ENCODE results near the gene EI24.
"Not testable (repeated sequence)": the region's sequence is repeated elsewhere in the genome, so short reads cannot be mapped to it uniquely, and the experiment has no call there.

EI24 gene

DNA sequence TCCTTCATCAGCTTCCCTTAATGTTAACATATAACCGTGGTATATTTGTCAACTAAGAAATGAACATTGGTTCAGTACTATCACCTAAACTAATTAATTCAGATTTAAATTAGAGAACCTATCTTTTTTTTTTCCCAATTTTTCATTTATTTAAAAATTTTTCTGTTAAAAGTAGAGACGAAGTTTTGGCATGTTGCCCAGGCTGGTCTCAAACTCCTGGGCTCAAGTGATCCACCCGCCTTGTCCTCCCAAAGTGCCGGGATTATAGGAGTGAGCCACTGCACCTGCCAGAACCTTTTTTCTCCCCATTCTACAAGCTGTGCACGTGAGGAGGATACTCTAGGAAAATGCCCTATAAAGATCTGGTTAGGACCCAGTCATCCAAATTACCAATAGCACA lies 3.6 kb downstream of the EI24 start:
- H3K4me3 ChIP-seq (ENCODE audit: low read length): no peak overlapping the region
- H3K9ac ChIP-seq (ENCODE audit: low read length): no peak overlapping the region
- no peaks in the 10 kb centered on the region for H3K27me3 ChIP-seq (ENCODE audit: low read depth, low read length)
- H3K4me2 ChIP-seq (ENCODE audit: low read length): no peak overlapping the region
- H4K20me1 ChIP-seq (ENCODE audit: insufficient read depth, low read length): peaks cover 11% of the 10 kb centered on the region
- H3K4me1 ChIP-seq (ENCODE audit: low read length): peaks cover 17% of the 10 kb centered on the region
- H3K9me3 ChIP-seq (ENCODE audit: insufficient read depth, low read length): no peaks in the 10 kb centered on the region
- TF ChIP-seq, protein P1, sequence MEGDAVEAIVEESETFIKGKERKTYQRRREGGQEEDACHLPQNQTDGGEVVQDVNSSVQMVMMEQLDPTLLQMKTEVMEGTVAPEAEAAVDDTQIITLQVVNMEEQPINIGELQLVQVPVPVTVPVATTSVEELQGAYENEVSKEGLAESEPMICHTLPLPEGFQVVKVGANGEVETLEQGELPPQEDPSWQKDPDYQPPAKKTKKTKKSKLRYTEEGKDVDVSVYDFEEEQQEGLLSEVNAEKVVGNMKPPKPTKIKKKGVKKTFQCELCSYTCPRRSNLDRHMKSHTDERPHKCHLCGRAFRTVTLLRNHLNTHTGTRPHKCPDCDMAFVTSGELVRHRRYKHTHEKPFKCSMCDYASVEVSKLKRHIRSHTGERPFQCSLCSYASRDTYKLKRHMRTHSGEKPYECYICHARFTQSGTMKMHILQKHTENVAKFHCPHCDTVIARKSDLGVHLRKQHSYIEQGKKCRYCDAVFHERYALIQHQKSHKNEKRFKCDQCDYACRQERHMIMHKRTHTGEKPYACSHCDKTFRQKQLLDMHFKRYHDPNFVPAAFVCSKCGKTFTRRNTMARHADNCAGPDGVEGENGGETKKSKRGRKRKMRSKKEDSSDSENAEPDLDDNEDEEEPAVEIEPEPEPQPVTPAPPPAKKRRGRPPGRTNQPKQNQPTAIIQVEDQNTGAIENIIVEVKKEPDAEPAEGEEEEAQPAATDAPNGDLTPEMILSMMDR (IDR thresholded peaks at IDR 0.05; ENCODE audit: low read depth, low read length): no peak
- TF ChIP-seq EZH2phosphoT487 (IDR thresholded peaks at IDR 0.05; ENCODE audit: low read depth): no peak
- H2AFZ ChIP-seq (ENCODE audit: low read depth, low read length): no peak overlapping the region
- peaks cover 42% of the 10 kb centered on the region for H3K36me3 ChIP-seq (replicated peaks; ENCODE audit: low read depth, low read length)
- H3K27ac ChIP-seq (ENCODE audit: low read length): no peak overlapping the region
- H3K79me2 ChIP-seq (ENCODE audit: low read length): peaks cover 38% of the 10 kb centered on the region

- not testable (repeated sequence) for H3K4me1 ChIP-seq (ENCODE audit: low read length); H2AFZ ChIP-seq (ENCODE audit: low read depth, low read length); H3K9me3 ChIP-seq (ENCODE audit: insufficient read depth, low read length); H3K27ac ChIP-seq (ENCODE audit: low read length); H3K4me2 ChIP-seq (ENCODE audit: low read length); H3K79me2 ChIP-seq (ENCODE audit: low read length); H4K20me1 ChIP-seq (ENCODE audit: insufficient read depth, low read length); H3K4me3 ChIP-seq (ENCODE audit: low read length); H3K9ac ChIP-seq (ENCODE audit: low read length); H3K27me3 ChIP-seq (ENCODE audit: low read depth, low read length)
- H3K36me3 ChIP-seq (replicated peaks; ENCODE audit: low read depth, low read length): peaks cover 58% of the 10 kb centered on the region
Measured at GRCh38 chr11:125577181-125577580, 7.9 kb downstream of the EI24 start.

DNA sequence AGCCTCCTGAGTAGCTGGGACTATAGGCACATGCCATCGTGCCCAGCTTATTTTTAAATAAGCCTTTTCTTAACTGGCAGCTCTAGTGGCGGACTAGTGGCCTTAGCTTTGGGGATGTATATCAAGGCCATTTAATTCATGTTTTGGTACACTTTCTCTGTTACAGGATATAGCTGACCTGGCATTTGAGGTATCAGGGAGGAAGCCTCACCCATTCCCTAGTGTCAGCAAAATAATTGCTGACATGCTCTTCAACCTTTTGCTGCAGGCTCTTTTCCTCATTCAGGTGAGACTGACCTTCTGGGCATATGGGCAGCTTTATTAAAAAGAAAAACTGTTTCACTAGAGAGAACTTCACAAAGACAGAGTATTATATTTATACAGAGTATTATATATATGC lies 9.5 kb downstream of the EI24 start:
- no peaks in the 10 kb centered on the region for H3K9me3 ChIP-seq (ENCODE audit: insufficient read depth, low read length)
- H4K20me1 ChIP-seq (ENCODE audit: insufficient read depth, low read length): no peaks in the 10 kb centered on the region
- TF ChIP-seq, protein P1 (IDR thresholded peaks at IDR 0.05; ENCODE audit: low read depth, low read length): no peak
- no peak for TF ChIP-seq EZH2phosphoT487 (IDR thresholded peaks at IDR 0.05; ENCODE audit: low read depth)
- H3K27me3 ChIP-seq (ENCODE audit: low read depth, low read length): no peaks in the 10 kb centered on the region
- H3K4me3 ChIP-seq (ENCODE audit: low read length): no peak overlapping the region
- no peaks in the 10 kb centered on the region for H3K79me2 ChIP-seq (ENCODE audit: low read length)
- no peak overlapping the region for H3K9ac ChIP-seq (ENCODE audit: low read length)
- H3K4me1 ChIP-seq (ENCODE audit: low read length): no peaks in the 10 kb centered on the region
- H2AFZ ChIP-seq (ENCODE audit: low read depth, low read length): no peak overlapping the region
- H3K27ac ChIP-seq (ENCODE audit: low read length): no peak overlapping the region
- peaks cover 59% of the 10 kb centered on the region for H3K36me3 ChIP-seq (replicated peaks; ENCODE audit: low read depth, low read length)
- no peak overlapping the region for H3K4me2 ChIP-seq (ENCODE audit: low read length)

DNA sequence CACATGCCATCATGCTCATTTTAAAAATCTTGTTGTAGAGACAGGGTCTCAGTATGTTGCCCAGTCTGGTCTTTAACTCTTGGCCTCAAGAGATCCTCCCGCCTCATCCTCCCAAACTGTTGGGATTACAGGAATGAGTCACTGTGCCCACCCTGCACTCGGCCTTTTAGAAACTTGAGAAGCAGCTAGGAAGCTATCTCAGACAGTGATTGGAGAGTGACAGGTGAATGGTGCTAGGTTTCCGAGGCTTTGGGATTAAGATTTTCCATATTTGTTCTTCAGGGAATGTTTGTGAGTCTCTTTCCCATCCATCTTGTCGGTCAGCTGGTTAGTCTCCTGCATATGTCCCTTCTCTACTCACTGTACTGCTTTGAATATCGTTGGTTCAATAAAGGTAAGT lies 10.5 kb downstream of the EI24 start:
- no peaks in the 10 kb centered on the region for H3K27me3 ChIP-seq (ENCODE audit: low read depth, low read length)
- no peak for TF ChIP-seq EZH2phosphoT487 (IDR thresholded peaks at IDR 0.05; ENCODE audit: low read depth)
- TF ChIP-seq, protein P1 (IDR thresholded peaks at IDR 0.05; ENCODE audit: low read depth, low read length): no peak
- H3K27ac ChIP-seq (ENCODE audit: low read length): no peak overlapping the region
- H3K4me3 ChIP-seq (ENCODE audit: low read length): no peak overlapping the region
- peaks cover 53% of the 10 kb centered on the region for H3K36me3 ChIP-seq (replicated peaks; ENCODE audit: low read depth, low read length)
- no peak overlapping the region for H3K4me2 ChIP-seq (ENCODE audit: low read length)
- no peak overlapping the region for H3K9ac ChIP-seq (ENCODE audit: low read length)
- no peak overlapping the region for H2AFZ ChIP-seq (ENCODE audit: low read depth, low read length)
- H3K4me1 ChIP-seq (ENCODE audit: low read length): no peaks in the 10 kb centered on the region
- H3K79me2 ChIP-seq (ENCODE audit: low read length): no peaks in the 10 kb centered on the region
- H3K9me3 ChIP-seq (ENCODE audit: insufficient read depth, low read length): no peaks in the 10 kb centered on the region
- H4K20me1 ChIP-seq (ENCODE audit: insufficient read depth, low read length): no peaks in the 10 kb centered on the region

- Histone ChIP-seq H3K4me3 (ENCODE audit: low read length) (no peak overlapping the region), H3K4me1 (ENCODE audit: low read length) (peaks cover 7% of the 10 kb centered on the region), H3K27ac (ENCODE audit: low read length) (no peak overlapping the region), H2AFZ (ENCODE audit: low read depth, low read length) (no peak overlapping the region), H3K27me3 (ENCODE audit: low read depth, low read length) (no peaks in the 10 kb centered on the region), H3K79me2 (ENCODE audit: low read length) (no peaks in the 10 kb centered on the region), H3K4me2 (ENCODE audit: low read length) (no peak overlapping the region), H3K36me3 (replicated peaks; ENCODE audit: low read depth, low read length) (peaks cover 33% of the 10 kb centered on the region), H3K9ac (ENCODE audit: low read length) (no peak overlapping the region), H4K20me1 (ENCODE audit: insufficient read depth, low read length) (no peaks in the 10 kb centered on the region), H3K9me3 (ENCODE audit: insufficient read depth, low read length) (no peaks in the 10 kb centered on the region)
- TF ChIP-seq EZH2phosphoT487 (IDR thresholded peaks at IDR 0.05; ENCODE audit: low read depth): no peak
- TF ChIP-seq, protein P1 (IDR thresholded peaks at IDR 0.05; ENCODE audit: low read depth, low read length): no peak
Measured at GRCh38 chr11:125583496-125583895, 14.2 kb downstream of the EI24 start.
